ENCODE measurements around the gene THEM5.

Gene THEM5

GRCh38 chr1:151847867-151848596, 5.5 kb downstream of the THEM5 start:
- no peak for TF ChIP-seq CTCF (IDR thresholded peaks at IDR 0.05; ENCODE audit: low read length, missing control alignments)
- DNase-seq (ENCODE audit: low read depth) = peak; percentile 56
- no peak overlapping the region for H3K4me3 ChIP-seq (replicated peaks; ENCODE audit: low read depth, low read length)

- DNase-seq (ENCODE audit: low read depth) = no peak
- no peak for TF ChIP-seq CTCF (IDR thresholded peaks at IDR 0.05; ENCODE audit: low read length, missing control alignments)
- H3K4me3 ChIP-seq (replicated peaks; ENCODE audit: low read depth, low read length) = no peak overlapping the region
Observed at GRCh38 chr1:151846686-151847237, 6.8 kb downstream of the THEM5 start.

- DNase-seq (ENCODE audit: low read depth) = peak; percentile 65
- TF ChIP-seq CTCF (IDR thresholded peaks at IDR 0.05; ENCODE audit: low read length, missing control alignments) = peak; percentile 20
- no peak overlapping the region for H3K4me3 ChIP-seq (replicated peaks; ENCODE audit: low read depth, low read length)
Observed at GRCh38 chr1:151846062-151846568, 7.4 kb downstream of the THEM5 start.

- DNase-seq (ENCODE audit: low read depth) = no peak
- no peak for TF ChIP-seq CTCF (IDR thresholded peaks at IDR 0.05; ENCODE audit: low read length, missing control alignments)
- H3K4me3 ChIP-seq (replicated peaks; ENCODE audit: low read depth, low read length) = no peak overlapping the region
Observed at GRCh38 chr1:151843398-151843797, 10.1 kb downstream of the THEM5 start.

- TF ChIP-seq CTCF (IDR thresholded peaks at IDR 0.05; ENCODE audit: low read length, missing control alignments) = no peak
- DNase-seq (ENCODE audit: low read depth) = peak; percentile 37
- H3K4me3 ChIP-seq (replicated peaks; ENCODE audit: low read depth, low read length) = no peak overlapping the region
Observed at GRCh38 chr1:151841141-151841540, 12.4 kb downstream of the THEM5 start.

- DNase-seq (ENCODE audit: low read depth) = no peak
- TF ChIP-seq CTCF (IDR thresholded peaks at IDR 0.05; ENCODE audit: low read length, missing control alignments) = no peak
- no peak overlapping the region for H3K4me3 ChIP-seq (replicated peaks; ENCODE audit: low read depth, low read length)
Observed at GRCh38 chr1:151840421-151840820, 13.1 kb downstream of the THEM5 start.
